GM21529 (cell line): Measurements from ENCODE around the gene TDP2.

Source experiments
- ATAC-seq: cut with Tn5 transposase; IDR thresholded peaks from one replicate; pipeline ENCODE4 v1.9.1; 2021; ENCODE audit not compliant: unreplicated experiment

TDP2 gene

GRCh38 chr6:24606200-24606930 lies 60.3 kb downstream of the TDP2 start:
- no peak for ATAC-seq

- no peak for ATAC-seq
Measured at GRCh38 chr6:24603241-24603640, 63.5 kb downstream of the TDP2 start.

GRCh38 chr6:24600903-24601302 lies 65.8 kb downstream of the TDP2 start:
- no peak for ATAC-seq
